SK-N-SH treated with all-trans-retinoic acid at 6 μM for 48 hours (cell line): ENCODE measurements around the gene TRMT1.

ENCODE experiments used
- ATAC-seq: fragments of 200-7000 bp; cut with Tn5 transposase; 3 replicates; pipeline ENCODE4 v1.9.1; 2020; ENCODE audit warnings: mild to moderate bottlenecking, moderate library complexity
- BACH2 ChIP-seq: fragments of 250-450 bp; sonication (Bioruptor Pico); IDR thresholded peaks from 2 replicates; pipeline ENCODE4 v1.9.0; 2021; ENCODE audit warnings: mild to moderate bottlenecking, borderline replicate concordance
- ESRRG ChIP-seq: fragments of 250-450 bp; sonication (Bioruptor Pico); IDR thresholded peaks from 2 replicates; pipeline ENCODE4 v1.6.1; 2021; ENCODE audit warnings: mild to moderate bottlenecking
- GLIS3 ChIP-seq: fragments of 250-450 bp; sonication (Bioruptor Pico); IDR thresholded peaks from 2 replicates; pipeline ENCODE4 v1.5.0; 2020; ENCODE audit warnings: mild to moderate bottlenecking, moderate library complexity
- OSR1 ChIP-seq: fragments of 250-450 bp; sonication (Bioruptor Pico); IDR thresholded peaks from 2 replicates; pipeline ENCODE4 v1.8.0; 2022; ENCODE audit warnings: moderate library complexity, mild to moderate bottlenecking, inconsistent platforms
- PPARA ChIP-seq: fragments of 250-450 bp; sonication (Bioruptor Pico); IDR thresholded peaks from 2 replicates; pipeline ENCODE4 v1.5.0; 2020; ENCODE audit warnings: mild to moderate bottlenecking, borderline replicate concordance
- RARB ChIP-seq: fragments of 250-450 bp; sonication (Bioruptor Pico); IDR thresholded peaks from 2 replicates; pipeline ENCODE4 v1.8.0; 2021; ENCODE audit warnings: mild to moderate bottlenecking, moderate library complexity
- SNAI2 ChIP-seq: fragments of 250-450 bp; sonication (Bioruptor Pico); IDR thresholded peaks from 2 replicates; pipeline ENCODE4 v1.5.0; 2020; ENCODE audit warnings: mild to moderate bottlenecking, moderate library complexity
- TCF4 ChIP-seq: fragments of 250-450 bp; sonication (Bioruptor Pico); IDR thresholded peaks from 2 replicates; pipeline ENCODE4 v1.8.0; 2021; ENCODE audit warnings: mild to moderate bottlenecking, moderate library complexity, borderline replicate concordance
- TOX ChIP-seq: fragments of 250-450 bp; sonication (Bioruptor Pico); IDR thresholded peaks from 2 replicates; pipeline ENCODE4 v1.8.0; 2021; ENCODE audit warnings: mild to moderate bottlenecking, moderate library complexity, borderline replicate concordance
- ZC3H10 ChIP-seq: fragments of 250-450 bp; sonication (Bioruptor Pico); IDR thresholded peaks from 2 replicates; pipeline ENCODE4 v1.5.1; 2021; ENCODE audit warnings: mild to moderate bottlenecking, moderate library complexity
- ZFP30 ChIP-seq: fragments of 450-650 bp; formaldehyde crosslinking; IDR thresholded peaks from 2 replicates; pipeline ENCODE4 v1.5.0; 2022; ENCODE audit warnings: mild to moderate bottlenecking, moderate library complexity
- ZNF565 ChIP-seq: fragments of 450-650 bp; formaldehyde crosslinking; conservative IDR thresholded peaks from 2 replicates; pipeline ENCODE4 v1.5.0; 2020; ENCODE audit warnings: low read depth, mild to moderate bottlenecking, moderate library complexity
- ZNF8 ChIP-seq: fragments of 450-650 bp; formaldehyde crosslinking; IDR thresholded peaks from 2 replicates; pipeline ENCODE4 v1.5.0; 2020; ENCODE audit warnings: mild to moderate bottlenecking, moderate library complexity
- TF ChIP-seq, protein P1 (sequence below): fragments of 250-450 bp; sonication (Bioruptor Pico); IDR thresholded peaks from 2 replicates; pipeline ENCODE4 v1.8.0; 2020; ENCODE audit warnings: mild to moderate bottlenecking, moderate library complexity, borderline replicate concordance
- TF ChIP-seq, protein P2 (sequence below): fragments of 250-450 bp; sonication (Bioruptor Pico); IDR thresholded peaks from 2 replicates; pipeline ENCODE4 v1.5.1; 2021; ENCODE audit warnings: mild to moderate bottlenecking, moderate library complexity
- TF ChIP-seq, protein P3 (sequence below): fragments of 250-450 bp; sonication (Bioruptor Pico); IDR thresholded peaks from 2 replicates; pipeline ENCODE4 v1.8.0; 2021; ENCODE audit warnings: low read depth, mild to moderate bottlenecking, moderate library complexity, borderline replicate concordance
- TF ChIP-seq, protein P4 (sequence below): fragments of 250-450 bp; sonication (Bioruptor Pico); IDR thresholded peaks from 2 replicates; pipeline ENCODE4 v1.5.0; 2020; ENCODE audit warnings: mild to moderate bottlenecking, moderate library complexity

TRMT1 gene

DNA sequence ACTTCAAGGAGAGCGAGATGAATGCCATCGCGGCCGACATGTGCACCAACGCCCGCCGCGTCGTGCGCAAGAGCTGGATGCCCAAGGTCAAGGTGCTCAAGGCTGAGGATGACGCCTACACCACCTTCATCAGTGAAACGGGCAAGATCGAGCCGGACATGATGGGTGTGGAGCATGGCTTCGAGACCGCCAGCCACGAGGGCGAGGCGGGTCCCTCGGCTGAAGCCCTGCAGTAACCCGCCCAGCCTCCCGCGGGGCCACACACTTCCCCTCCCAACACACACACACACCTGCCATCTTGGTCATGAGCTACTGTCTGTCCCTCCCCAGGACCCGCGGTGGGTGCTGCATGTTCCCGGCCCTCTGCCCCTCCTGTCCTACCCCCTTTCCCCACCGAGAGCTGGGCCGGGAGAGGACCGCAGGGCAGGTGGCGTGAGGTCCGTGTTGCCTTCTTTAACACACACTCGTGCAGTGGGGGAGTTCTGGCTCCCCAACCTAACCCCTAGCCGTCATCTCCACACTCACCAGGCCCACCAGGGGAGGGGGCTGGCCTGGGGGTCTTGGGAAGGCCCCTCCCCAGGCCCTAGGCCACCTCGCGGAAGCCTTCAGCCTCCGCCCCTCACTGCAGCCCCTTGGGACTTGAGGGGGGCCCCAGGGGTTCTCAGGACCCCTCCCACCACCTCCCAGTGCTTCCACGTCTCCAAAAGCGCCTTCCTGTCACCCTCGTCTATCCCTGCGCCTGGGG lies 21.8 kb upstream of the TRMT1 start:
- TF ChIP-seq ZC3H10 (CRISPR knock-in tag) (no peak), GLIS3 (no peak), OSR1 (no peak), SNAI2 (CRISPR knock-in tag) (no peak), TCF4 (CRISPR knock-in tag) (no peak), BACH2 (no peak), RARB (no peak), ZFP30 (CRISPR knock-in tag) (no peak), PPARA (CRISPR knock-in tag) (no peak), TOX (CRISPR knock-in tag) (no peak), ESRRG (CRISPR knock-in tag) (no peak)
- TF ChIP-seq, protein P1, sequence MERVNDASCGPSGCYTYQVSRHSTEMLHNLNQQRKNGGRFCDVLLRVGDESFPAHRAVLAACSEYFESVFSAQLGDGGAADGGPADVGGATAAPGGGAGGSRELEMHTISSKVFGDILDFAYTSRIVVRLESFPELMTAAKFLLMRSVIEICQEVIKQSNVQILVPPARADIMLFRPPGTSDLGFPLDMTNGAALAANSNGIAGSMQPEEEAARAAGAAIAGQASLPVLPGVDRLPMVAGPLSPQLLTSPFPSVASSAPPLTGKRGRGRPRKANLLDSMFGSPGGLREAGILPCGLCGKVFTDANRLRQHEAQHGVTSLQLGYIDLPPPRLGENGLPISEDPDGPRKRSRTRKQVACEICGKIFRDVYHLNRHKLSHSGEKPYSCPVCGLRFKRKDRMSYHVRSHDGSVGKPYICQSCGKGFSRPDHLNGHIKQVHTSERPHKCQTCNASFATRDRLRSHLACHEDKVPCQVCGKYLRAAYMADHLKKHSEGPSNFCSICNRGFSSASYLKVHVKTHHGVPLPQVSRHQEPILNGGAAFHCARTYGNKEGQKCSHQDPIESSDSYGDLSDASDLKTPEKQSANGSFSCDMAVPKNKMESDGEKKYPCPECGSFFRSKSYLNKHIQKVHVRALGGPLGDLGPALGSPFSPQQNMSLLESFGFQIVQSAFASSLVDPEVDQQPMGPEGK: no peak
- TF ChIP-seq, protein P2, sequence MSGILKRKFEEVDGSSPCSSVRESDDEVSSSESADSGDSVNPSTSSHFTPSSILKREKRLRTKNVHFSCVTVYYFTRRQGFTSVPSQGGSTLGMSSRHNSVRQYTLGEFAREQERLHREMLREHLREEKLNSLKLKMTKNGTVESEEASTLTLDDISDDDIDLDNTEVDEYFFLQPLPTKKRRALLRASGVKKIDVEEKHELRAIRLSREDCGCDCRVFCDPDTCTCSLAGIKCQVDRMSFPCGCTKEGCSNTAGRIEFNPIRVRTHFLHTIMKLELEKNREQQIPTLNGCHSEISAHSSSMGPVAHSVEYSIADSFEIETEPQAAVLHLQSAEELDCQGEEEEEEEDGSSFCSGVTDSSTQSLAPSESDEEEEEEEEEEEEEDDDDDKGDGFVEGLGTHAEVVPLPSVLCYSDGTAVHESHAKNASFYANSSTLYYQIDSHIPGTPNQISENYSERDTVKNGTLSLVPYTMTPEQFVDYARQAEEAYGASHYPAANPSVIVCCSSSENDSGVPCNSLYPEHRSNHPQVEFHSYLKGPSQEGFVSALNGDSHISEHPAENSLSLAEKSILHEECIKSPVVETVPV: no peak
- TF ChIP-seq, protein P3, sequence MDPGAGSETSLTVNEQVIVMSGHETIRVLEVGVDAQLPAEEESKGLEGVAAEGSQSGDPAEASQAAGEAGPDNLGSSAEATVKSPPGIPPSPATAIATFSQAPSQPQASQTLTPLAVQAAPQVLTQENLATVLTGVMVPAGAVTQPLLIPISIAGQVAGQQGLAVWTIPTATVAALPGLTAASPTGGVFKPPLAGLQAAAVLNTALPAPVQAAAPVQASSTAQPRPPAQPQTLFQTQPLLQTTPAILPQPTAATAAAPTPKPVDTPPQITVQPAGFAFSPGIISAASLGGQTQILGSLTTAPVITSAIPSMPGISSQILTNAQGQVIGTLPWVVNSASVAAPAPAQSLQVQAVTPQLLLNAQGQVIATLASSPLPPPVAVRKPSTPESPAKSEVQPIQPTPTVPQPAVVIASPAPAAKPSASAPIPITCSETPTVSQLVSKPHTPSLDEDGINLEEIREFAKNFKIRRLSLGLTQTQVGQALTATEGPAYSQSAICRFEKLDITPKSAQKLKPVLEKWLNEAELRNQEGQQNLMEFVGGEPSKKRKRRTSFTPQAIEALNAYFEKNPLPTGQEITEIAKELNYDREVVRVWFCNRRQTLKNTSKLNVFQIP: no peak
- TF ChIP-seq, protein P4, sequence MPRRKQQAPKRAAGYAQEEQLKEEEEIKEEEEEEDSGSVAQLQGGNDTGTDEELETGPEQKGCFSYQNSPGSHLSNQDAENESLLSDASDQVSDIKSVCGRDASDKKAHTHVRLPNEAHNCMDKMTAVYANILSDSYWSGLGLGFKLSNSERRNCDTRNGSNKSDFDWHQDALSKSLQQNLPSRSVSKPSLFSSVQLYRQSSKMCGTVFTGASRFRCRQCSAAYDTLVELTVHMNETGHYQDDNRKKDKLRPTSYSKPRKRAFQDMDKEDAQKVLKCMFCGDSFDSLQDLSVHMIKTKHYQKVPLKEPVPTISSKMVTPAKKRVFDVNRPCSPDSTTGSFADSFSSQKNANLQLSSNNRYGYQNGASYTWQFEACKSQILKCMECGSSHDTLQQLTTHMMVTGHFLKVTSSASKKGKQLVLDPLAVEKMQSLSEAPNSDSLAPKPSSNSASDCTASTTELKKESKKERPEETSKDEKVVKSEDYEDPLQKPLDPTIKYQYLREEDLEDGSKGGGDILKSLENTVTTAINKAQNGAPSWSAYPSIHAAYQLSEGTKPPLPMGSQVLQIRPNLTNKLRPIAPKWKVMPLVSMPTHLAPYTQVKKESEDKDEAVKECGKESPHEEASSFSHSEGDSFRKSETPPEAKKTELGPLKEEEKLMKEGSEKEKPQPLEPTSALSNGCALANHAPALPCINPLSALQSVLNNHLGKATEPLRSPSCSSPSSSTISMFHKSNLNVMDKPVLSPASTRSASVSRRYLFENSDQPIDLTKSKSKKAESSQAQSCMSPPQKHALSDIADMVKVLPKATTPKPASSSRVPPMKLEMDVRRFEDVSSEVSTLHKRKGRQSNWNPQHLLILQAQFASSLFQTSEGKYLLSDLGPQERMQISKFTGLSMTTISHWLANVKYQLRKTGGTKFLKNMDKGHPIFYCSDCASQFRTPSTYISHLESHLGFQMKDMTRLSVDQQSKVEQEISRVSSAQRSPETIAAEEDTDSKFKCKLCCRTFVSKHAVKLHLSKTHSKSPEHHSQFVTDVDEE (CRISPR knock-in tag): no peak
- TF ChIP-seq, all 23 proteins: peak for 0
- no peak for ATAC-seq

DNA sequence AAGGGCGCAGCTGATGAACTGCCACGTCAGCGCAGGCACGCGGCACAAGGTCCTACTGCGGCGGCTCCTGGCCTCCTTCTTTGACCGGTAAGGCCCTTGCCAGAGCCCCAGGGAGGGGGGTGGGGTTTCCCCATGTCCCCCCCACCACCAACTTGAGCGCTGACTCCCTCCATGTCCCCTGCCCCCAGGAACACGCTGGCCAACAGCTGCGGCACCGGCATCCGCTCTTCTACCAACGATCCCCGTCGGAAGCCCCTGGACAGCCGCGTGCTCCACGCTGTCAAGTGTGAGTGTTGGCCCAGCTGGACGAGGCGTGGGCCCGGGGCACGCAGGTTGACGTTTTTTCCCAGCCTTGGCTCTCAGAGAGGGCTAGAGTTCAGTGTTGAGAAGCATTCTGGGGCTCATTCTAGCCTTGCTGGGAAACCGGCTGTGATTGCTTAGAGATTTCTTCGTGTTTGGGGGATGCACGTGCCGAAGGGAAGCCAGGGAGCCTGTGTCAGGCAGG lies 20.8 kb upstream of the TRMT1 start:
- no peak for ATAC-seq
- no peak for TF ChIP-seq ZNF565 (CRISPR knock-in tag)
- TF ChIP-seq ZNF8 (CRISPR knock-in tag): no peak
- TF ChIP-seq, protein P4 (CRISPR knock-in tag): no peak
